K562 (cell line): Measurements from ENCODE around the gene SLC22A16. TPM values are rescaled to one million over a fixed set of nuclear protein-coding genes. Genes with fewer than 3 reads are reported as not detected.

Source experiments
- ATAC-seq: fragments of 200-7000 bp; cut with Tn5 transposase; 3 replicates; pipeline ENCODE4 v1.9.1; 2020; ENCODE audit warnings: moderate library complexity
- BruUV-seq: library from RNA; stranded (reverse); fragments of 400-500 nt; replicated peaks from 2 replicates; lab custom pipeline; 2021; lab: Mats Ljungman, UMichigan
- CTCF ChIA-PET: fragments of 300-600 bp; formaldehyde crosslinking; extraction: SDS; loops from one replicate; lab custom pipeline; 2021; ENCODE audit warnings: low intra/inter-chr PET ratio; lab: Yijun Ruan, JAX
- POLR2A ChIA-PET: fragments of 300-600, 350-650 bp; sonication (Branson Sonifier 250); formaldehyde crosslinking; extraction: SDS; loops from one replicate; lab custom pipeline; 2021; ENCODE audit warnings: antibody characterized with exemption, inconsistent platforms; lab: Yijun Ruan, JAX
- DNase-seq, 4 experiments: peaks; one replicate each; pipeline versions ENCODE4 v3.0.0 to v3.0.0-alpha.2; 2011 to 2018; ENCODE audit warnings: low spot score in 3 of 4, mixed read lengths in 3 of 4; ENCODE audit errors: extremely low read depth in 1 of 4
- FAIRE-seq: peaks from 2 replicates; lab custom pipeline; 2011; peaks lifted over from hg19 to GRCh38; lab: Jason Lieb, UNC
- H2AFZ ChIP-seq: 2 replicates; pipeline ENCODE4 v1.6.0; 2011; ENCODE audit warnings: low read depth, low read length, control low read depth, inconsistent platforms
- H3K27ac ChIP-seq: fragments of 200-600 bp; 3 replicates; pipeline ENCODE4 v1.8.0; 2011; ENCODE audit warnings: low read depth, mild to moderate bottlenecking, control low read depth, inconsistent platforms, low read length, moderate library complexity, mixed read lengths; ENCODE audit errors: extremely low read depth
- H3K27me3 ChIP-seq, 2 experiments: fragments of 300-600 bp in 1 of 2; 2 replicates in 1 of 2; 3 replicates in 1 of 2; pipeline versions ENCODE4 v1.6.0 to v1.8.0; 2011; ENCODE audit warnings: inconsistent platforms in 2 of 2, low read length in 2 of 2, mild to moderate bottlenecking in 1 of 2, mixed read lengths in 1 of 2, moderate library complexity in 1 of 2; ENCODE audit not compliant: control insufficient read depth in 2 of 2, insufficient read depth in 2 of 2
- H3K36me3 ChIP-seq: fragments of 300-600 bp; 3 replicates; pipeline ENCODE4 v1.8.0; 2011; ENCODE audit warnings: mild to moderate bottlenecking, low read length, inconsistent platforms; ENCODE audit not compliant: control insufficient read depth, insufficient read depth
- H3K4me1 ChIP-seq, 2 experiments: fragments of 200-600 bp in 1 of 2; replicated peaks in 1 of 2; 2 replicates in 1 of 2; 3 replicates in 1 of 2; pipeline versions ENCODE4 v1.5.1 to v1.8.0; 2011; ENCODE audit warnings: inconsistent platforms in 2 of 2, low read length in 2 of 2, mild to moderate bottlenecking in 1 of 2, mixed read lengths in 1 of 2, moderate library complexity in 1 of 2; ENCODE audit not compliant: control insufficient read depth in 2 of 2, insufficient read depth in 2 of 2
- H3K4me2 ChIP-seq: 2 replicates; pipeline ENCODE4 v1.6.1; 2011; ENCODE audit warnings: low read length, control low read depth, inconsistent platforms, mixed read lengths; ENCODE audit not compliant: insufficient read depth
- H3K4me3 ChIP-seq: fragments of 200-600 bp; sonication (generic), shearing (Covaris generic); 2 replicates; pipeline ENCODE4 v1.5.1; 2016; ENCODE audit warnings: control low read depth, inconsistent platforms
- H3K79me2 ChIP-seq: fragments of 200-600 bp; 3 replicates; pipeline ENCODE4 v1.8.0; 2011; ENCODE audit warnings: low read length, inconsistent platforms; ENCODE audit not compliant: control insufficient read depth, insufficient read depth
- H3K9ac ChIP-seq, 2 experiments: 2 replicates each; pipeline versions ENCODE4 v1.6.0 to v1.6.1; 2011; ENCODE audit warnings: low read depth in 2 of 2, low read length in 2 of 2, control low read depth in 1 of 2, inconsistent platforms in 1 of 2, mild to moderate bottlenecking in 1 of 2, mixed read lengths in 1 of 2; ENCODE audit not compliant: insufficient read depth in 1 of 2
- H3K9me1 ChIP-seq: one replicate; pipeline ENCODE4 v1.6.0; 2011; ENCODE audit warnings: inconsistent platforms, mild to moderate bottlenecking, low read length, moderate library complexity; ENCODE audit not compliant: control insufficient read depth, insufficient read depth
- H3K9me3 ChIP-seq: replicated peaks from 2 replicates; pipeline ENCODE4 v1.5.1; 2011; ENCODE audit warnings: low read depth, low read length, inconsistent platforms; ENCODE audit not compliant: control insufficient read depth, insufficient read depth
- H4K20me1 ChIP-seq: replicated peaks from 2 replicates; pipeline ENCODE4 v1.6.1; 2011; ENCODE audit warnings: low read length, inconsistent platforms, mixed read lengths; ENCODE audit not compliant: control insufficient read depth, insufficient read depth
- ARHGAP35 ChIP-seq: fragments of 450-650 bp; IDR thresholded peaks from 2 replicates; pipeline ENCODE4 v1.6.1; 2018; ENCODE audit not compliant: partially characterized antibody
- CEBPG ChIP-seq, 3 experiments: fragments of 200-800 bp in 1 of 3; sonication (Bioruptor generic) in 1 of 3; sonication (generic) in 1 of 3; formaldehyde crosslinking in 1 of 3; IDR thresholded peaks in 2 of 3; conservative IDR thresholded peaks in 1 of 3; 2 replicates each; pipeline versions ENCODE4 v1.6.1 to v1.8.0; 2016 to 2022; ENCODE audit warnings: missing compliant biosample characterization in 2 of 3, missing genetic modification characterization in 2 of 3, mild to moderate bottlenecking in 1 of 3, missing genetic modification reagents in 1 of 3
- GABPA ChIP-seq: fragments of 200-800 bp; sonication (Bioruptor generic); conservative IDR thresholded peaks from 2 replicates; pipeline ENCODE4 v1.6.1; 2016; ENCODE audit warnings: low read depth, missing genetic modification characterization, missing compliant biosample characterization
- NR4A1 ChIP-seq, 2 experiments: fragments of 250-450 bp in 1 of 2; fragments of 450-650 bp in 1 of 2; sonication (Bioruptor Pico) in 1 of 2; IDR thresholded peaks; 2 replicates each; pipeline versions ENCODE4 v1.4.0 to v1.6.1; 2016 to 2020; ENCODE audit warnings: mild to moderate bottlenecking in 2 of 2, missing compliant biosample characterization in 1 of 2, missing genetic modification characterization in 1 of 2, moderate library complexity in 1 of 2
- PHB2 ChIP-seq: fragments of 450-650 bp; IDR thresholded peaks from 2 replicates; pipeline ENCODE4 v1.6.1; 2017; ENCODE audit warnings: low read depth
- TFAP4 ChIP-seq: sonication (generic); formaldehyde crosslinking; IDR thresholded peaks from 2 replicates; pipeline ENCODE4 v1.8.0; 2022; ENCODE audit warnings: missing genetic modification reagents, mild to moderate bottlenecking, moderate library complexity, borderline replicate concordance
- ZNF140 ChIP-seq: fragments of 250-450 bp; sonication (Bioruptor Pico); IDR thresholded peaks from 2 replicates; pipeline ENCODE4 v1.8.0; 2021; ENCODE audit warnings: moderate library complexity, mild to moderate bottlenecking, inconsistent platforms
- ZNF212 ChIP-seq: fragments of 450-650 bp; formaldehyde crosslinking; IDR thresholded peaks from 2 replicates; pipeline ENCODE4 v1.4.0; 2020; ENCODE audit warnings: mild to moderate bottlenecking
- WGBS: fragments of 100-300 bp; shearing (Covaris generic); methylation state at CpG from one replicate; pipeline ENCODE4 v1.1.6; 2016; ENCODE audit warnings: low coverage, mixed read lengths; ENCODE audit not compliant: insufficient coverage; ENCODE audit errors: missing lambda C conversion rate; 5-methylcytosine and 5-hydroxymethylcytosine counted together
- in situ Hi-C: fragments of 300-500 bp; cut with MboI; formaldehyde crosslinking; loops from 4 replicates; pipeline ENCODE4 v1.15.0; 2018; ENCODE audit warnings: inconsistent platforms, mixed read lengths
- intact Hi-C: fragments of 100-400 bp; cut with micrococcal nuclease; formaldehyde crosslinking; loops from 2 replicates; pipeline ENCODE4 v1.14.2; 2022
- polyA plus RNA-seq, 8 experiments: library from polyadenylated mRNA; depleted of rRNA in 4 of 8; stranded (reverse) in 5 of 8; unstranded in 3 of 8; fragments of >200 nt; fragmentation: Nextera tagmentation in 2 of 8; fragmentation: Illumina TruSeq in 1 of 8; extraction: Ambion mirVana in 2 of 8; extraction: Trizol in 1 of 8; gene quantifications; 2 replicates each; pipeline versions ENCODE4 v1.2.1 to v1.2.3, GENCODE V29; 2011 to 2014; ENCODE audit warnings: inconsistent platforms in 1 of 8, missing spikeins in 1 of 8
- total RNA-seq, 7 experiments: library from RNA; depleted of rRNA in 6 of 7; stranded (reverse); fragments of >200 nt in 6 of 7; fragmentation: Illumina TruSeq in 2 of 7; extraction: Trizol in 2 of 7; gene quantifications; 2 replicates each; pipeline versions ENCODE4 v1.2.1 to v1.2.3, GENCODE V29; 2011 to 2021; ENCODE audit warnings: low replicate concordance in 1 of 7
- TF ChIP-seq, protein P1 (sequence below), 2 experiments: IDR thresholded peaks; 2 replicates each; pipeline ENCODE4 v1.6.1; 2012; ENCODE audit warnings: improper control_type of control experiment in 2 of 2, low read depth in 2 of 2, low read length in 2 of 2, borderline replicate concordance in 1 of 2

Gene SLC22A16
- total and polyA plus RNA-seq, 9 of the 15 experiments (the other 6 are each of a cell fraction or from before 2014, with no cell fraction given) = not detected

DNA sequence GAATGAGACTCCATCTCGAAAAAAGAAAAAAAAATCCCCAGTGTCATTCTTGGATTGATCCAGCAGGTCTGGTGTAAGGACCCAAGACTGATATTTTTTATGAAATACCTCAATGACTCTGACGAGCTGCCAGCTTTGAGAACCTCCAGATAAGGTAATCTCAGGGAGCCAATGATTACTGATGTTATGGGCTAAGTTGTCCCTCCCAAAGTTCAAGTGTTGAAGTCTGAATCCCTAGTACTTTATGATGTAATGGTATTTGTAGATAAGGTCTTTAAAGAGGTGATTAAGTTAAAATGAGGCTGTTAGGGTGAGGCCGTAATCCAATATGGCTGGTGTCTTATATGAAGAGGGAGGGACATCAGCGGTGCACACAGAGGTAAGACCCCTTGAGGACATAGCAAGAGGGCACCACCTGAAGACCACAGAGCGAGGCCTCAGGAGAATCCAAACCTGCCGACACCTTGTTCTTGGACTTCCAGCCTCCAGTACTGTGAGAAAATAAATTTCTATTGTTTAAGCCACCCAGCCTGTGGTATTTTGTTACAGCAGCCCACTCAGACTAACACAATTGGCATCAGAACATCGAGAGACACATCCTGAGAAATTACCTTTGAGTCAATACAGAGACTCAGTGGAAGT is 41.3 kb downstream of the SLC22A16 start (continued):
- TF ChIP-seq TFAP4 (CRISPR knock-in tag) = no peak

- Histone ChIP-seq H3K79me2 (no peaks in the 10 kb centered on the region), H3K9me3 (no peaks in the 10 kb centered on the region), H3K27ac (no peak overlapping the region), H4K20me1 (no peaks in the 10 kb centered on the region), H3K4me2 (no peak overlapping the region), H3K9ac (no peak overlapping the region), H3K4me1 (no peaks in the 10 kb centered on the region), H3K4me3 (no peak overlapping the region), H3K36me3 (no peaks in the 10 kb centered on the region), H3K9me1 (no peaks in the 10 kb centered on the region), H2AFZ (no peak overlapping the region), H3K27me3 (peaks cover 13 to 45% of the 10 kb centered on the region in 2 experiments; a peak in 4 of 5 replicates)
- WGBS = 3% methylated on average over 3 of the region's 3 CpGs
- BruUV-seq = no TSS peak
- ChIA-PET CTCF (no interaction called here), POLR2A (interaction anchor here (0.6 kb wide), 1 partner anchor 218 kb away, joined by 3 read pairs; no protein-coding TSS in a partner anchor)
- ATAC-seq (no peak), FAIRE-seq (no peak), DNase-seq (no peak)
- TF ChIP-seq CEBPG (CRISPR knock-in tag; IDR thresholded peaks at IDR 0.05) (no peak), CEBPG (tag; conservative IDR thresholded peaks at IDR 0.05 in 1 of 2, IDR thresholded peaks at IDR 0.05 in 1 of 2) (peak; percentile 35 to 59; a peak in 3 of 4 replicates), ZNF212 (CRISPR knock-in tag) (no peak), PHB2 (no peak), ARHGAP35 (no peak), ZNF140 (CRISPR knock-in tag) (no peak), NR4A1 (CRISPR knock-in tag; IDR thresholded peaks at IDR 0.05) (no peak), NR4A1 (tag; IDR thresholded peaks at IDR 0.05) (no peak), GABPA (tag) (no peak)
- TF ChIP-seq, protein P1, sequence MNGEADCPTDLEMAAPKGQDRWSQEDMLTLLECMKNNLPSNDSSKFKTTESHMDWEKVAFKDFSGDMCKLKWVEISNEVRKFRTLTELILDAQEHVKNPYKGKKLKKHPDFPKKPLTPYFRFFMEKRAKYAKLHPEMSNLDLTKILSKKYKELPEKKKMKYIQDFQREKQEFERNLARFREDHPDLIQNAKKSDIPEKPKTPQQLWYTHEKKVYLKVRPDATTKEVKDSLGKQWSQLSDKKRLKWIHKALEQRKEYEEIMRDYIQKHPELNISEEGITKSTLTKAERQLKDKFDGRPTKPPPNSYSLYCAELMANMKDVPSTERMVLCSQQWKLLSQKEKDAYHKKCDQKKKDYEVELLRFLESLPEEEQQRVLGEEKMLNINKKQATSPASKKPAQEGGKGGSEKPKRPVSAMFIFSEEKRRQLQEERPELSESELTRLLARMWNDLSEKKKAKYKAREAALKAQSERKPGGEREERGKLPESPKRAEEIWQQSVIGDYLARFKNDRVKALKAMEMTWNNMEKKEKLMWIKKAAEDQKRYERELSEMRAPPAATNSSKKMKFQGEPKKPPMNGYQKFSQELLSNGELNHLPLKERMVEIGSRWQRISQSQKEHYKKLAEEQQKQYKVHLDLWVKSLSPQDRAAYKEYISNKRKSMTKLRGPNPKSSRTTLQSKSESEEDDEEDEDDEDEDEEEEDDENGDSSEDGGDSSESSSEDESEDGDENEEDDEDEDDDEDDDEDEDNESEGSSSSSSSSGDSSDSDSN (IDR thresholded peaks at IDR 0.05; ENCODE audit: borderline replicate concordance in 1 of 2, low read depth in 2 of 2, low read length in 2 of 2) = no peak
- in situ Hi-C loops (no loop called here), intact Hi-C loops (no loop called here)
These were observed 44.0 kb downstream of the SLC22A16 start for GRCh38 chr6:110432285-110432900.
